ENCODE measurements around the gene CBX8. TPM values are rescaled to one million over a fixed set of nuclear protein-coding genes. Genes with fewer than 3 reads are reported as not detected.
"Not testable (repeated sequence)": the region's sequence is repeated elsewhere in the genome, so short reads cannot be mapped to it uniquely, and the experiment has no call there.

The CBX8 gene
- polyA plus RNA-seq, 1 experiment = 0.37 TPM

GRCh38 chr17:79775632-79776031, 21.2 kb downstream of the CBX8 start:
- no peak for DNase-seq (ENCODE audit: low read depth, low spot score)
- ChIA-PET POLR2A (no interaction called here), CTCF (interaction anchor here (1.1 to 2.1 kb wide), 2 partner anchors 29 to 34 kb away, joined by 3 to 9 read pairs; no protein-coding TSS in a partner anchor)
- no peak overlapping the region for H3K27ac ChIP-seq (ENCODE audit: low read depth, low read length)
- peaks cover 50% of the 10 kb centered on the region for H3K27me3 ChIP-seq (ENCODE audit: control insufficient read depth, insufficient read depth, low read length)
- no peaks in the 10 kb centered on the region for H3K9me3 ChIP-seq (ENCODE audit: control insufficient read depth, insufficient read depth, low read length)
- no peak for TF ChIP-seq CTCF (IDR thresholded peaks at IDR 0.05; ENCODE audit: low read depth, low read length)
- no peak overlapping the region for H3K4me3 ChIP-seq (ENCODE audit: low read depth, low read length)

DNA sequence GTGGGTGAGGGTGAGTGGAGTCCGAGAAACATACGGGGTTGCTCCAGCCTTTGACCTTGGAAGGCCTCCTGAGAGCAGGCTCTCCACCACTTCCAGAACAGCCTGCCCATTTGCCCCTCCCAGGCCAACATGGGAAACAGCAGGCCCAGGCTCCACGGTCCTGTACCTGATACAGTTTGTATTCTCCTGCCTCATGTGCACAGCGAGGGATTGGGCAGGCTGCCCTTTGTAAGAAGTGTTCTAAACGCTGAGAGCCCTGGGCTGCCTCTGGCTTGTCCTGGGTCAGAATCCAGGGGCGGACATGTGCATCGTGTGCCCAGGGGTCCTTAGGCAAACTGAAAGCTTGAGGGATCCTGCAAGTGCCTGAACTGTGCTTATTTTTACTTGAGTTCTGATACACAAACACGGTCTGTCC, 22.3 kb downstream of the CBX8 start:
- ChIA-PET CTCF (interaction anchor here (2.1 kb wide), 1 partner anchor 33 kb away, joined by 9 read pairs; no protein-coding TSS in a partner anchor), POLR2A (no interaction called here)
- Histone ChIP-seq H3K9me3 (ENCODE audit: control insufficient read depth, insufficient read depth, low read length) (no peaks in the 10 kb centered on the region), H3K4me3 (ENCODE audit: low read depth, low read length) (no peak overlapping the region), H3K27ac (ENCODE audit: low read depth, low read length) (no peak overlapping the region), H3K27me3 (ENCODE audit: control insufficient read depth, insufficient read depth, low read length) (peaks cover 53% of the 10 kb centered on the region)
- DNase-seq (ENCODE audit: low read depth, low spot score) = no peak
- TF ChIP-seq CTCF (IDR thresholded peaks at IDR 0.05; ENCODE audit: low read depth, low read length) = no peak

GRCh38 chr17:79772726-79773125, 24.2 kb downstream of the CBX8 start:
- POLR2A ChIA-PET; H3K4me3 ChIP-seq (ENCODE audit: low read depth, low read length); H3K9me3 ChIP-seq (ENCODE audit: control insufficient read depth, insufficient read depth, low read length); H3K27ac ChIP-seq (ENCODE audit: low read depth, low read length); CTCF ChIA-PET; DNase-seq (ENCODE audit: low read depth, low spot score): not testable (repeated sequence)
- H3K27me3 ChIP-seq (ENCODE audit: control insufficient read depth, insufficient read depth, low read length) = peaks cover 61% of the 10 kb centered on the region

DNA sequence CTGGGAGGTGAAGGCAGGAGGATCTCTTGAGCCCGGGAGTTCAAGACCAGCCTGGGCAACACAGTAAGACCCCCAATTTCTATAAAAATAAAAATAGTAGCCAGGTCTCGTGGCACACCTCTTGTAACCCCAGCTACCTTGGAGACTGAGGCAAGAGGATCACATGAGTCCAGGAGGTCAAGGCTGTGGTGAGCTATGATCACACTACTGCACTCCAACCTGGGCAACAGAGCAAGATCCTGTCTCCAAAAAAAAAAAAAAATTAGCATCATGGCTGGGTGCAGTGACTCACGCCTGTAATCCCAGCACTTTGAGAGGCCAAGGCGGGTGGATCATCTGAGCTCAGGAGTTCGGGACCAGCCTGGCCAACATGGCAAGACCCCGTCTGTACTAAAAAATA, 25.6 kb downstream of the CBX8 start:
- no peaks in the 10 kb centered on the region for H3K9me3 ChIP-seq (ENCODE audit: control insufficient read depth, insufficient read depth, low read length)
- ChIA-PET CTCF (no interaction called here), POLR2A (interaction anchor here (0.6 kb wide), 1 partner anchor 1458 kb away, joined by 4 read pairs; no protein-coding TSS in a partner anchor)
- no peak overlapping the region for H3K4me3 ChIP-seq (ENCODE audit: low read depth, low read length)
- H3K27me3 ChIP-seq (ENCODE audit: control insufficient read depth, insufficient read depth, low read length) = peaks cover 47% of the 10 kb centered on the region
- no peak overlapping the region for H3K27ac ChIP-seq (ENCODE audit: low read depth, low read length)
- DNase-seq (ENCODE audit: low read depth, low spot score) = no peak
- TF ChIP-seq CTCF (IDR thresholded peaks at IDR 0.05; ENCODE audit: low read depth, low read length) = no peak

GRCh38 chr17:79769570-79770506, 27.0 kb downstream of the CBX8 start:
- TF ChIP-seq CTCF (IDR thresholded peaks at IDR 0.05; ENCODE audit: low read depth, low read length) = no peak
- ChIA-PET CTCF (interaction anchor here (0.6 kb wide), 1 partner anchor 181 kb away, joined by 3 read pairs; no protein-coding TSS in a partner anchor), POLR2A (interaction anchor here (0.6 kb wide), 1 partner anchor 585 kb away, joined by 10 read pairs; no protein-coding TSS in a partner anchor)

More at GRCh38 chr17:79769570-79770506, 27.0 kb downstream of the CBX8 start:
- Histone ChIP-seq H3K9me3 (ENCODE audit: control insufficient read depth, insufficient read depth, low read length) (no peaks in the 10 kb centered on the region), H3K27ac (ENCODE audit: low read depth, low read length) (no peak overlapping the region), H3K27me3 (ENCODE audit: control insufficient read depth, insufficient read depth, low read length) (peaks cover 36% of the 10 kb centered on the region), H3K4me3 (ENCODE audit: low read depth, low read length) (no peak overlapping the region)
- DNase-seq (ENCODE audit: low read depth, low spot score) = no peak
